Inferior parietal cortex (tissue), 1 donor: ENCODE data around the gene RIBC2.

Experiments
- DNase-seq: peaks from one replicate; pipeline ENCODE4 v3.0.0-alpha.2; 2016; ENCODE audit errors: extremely low spot score

Gene RIBC2

DNA sequence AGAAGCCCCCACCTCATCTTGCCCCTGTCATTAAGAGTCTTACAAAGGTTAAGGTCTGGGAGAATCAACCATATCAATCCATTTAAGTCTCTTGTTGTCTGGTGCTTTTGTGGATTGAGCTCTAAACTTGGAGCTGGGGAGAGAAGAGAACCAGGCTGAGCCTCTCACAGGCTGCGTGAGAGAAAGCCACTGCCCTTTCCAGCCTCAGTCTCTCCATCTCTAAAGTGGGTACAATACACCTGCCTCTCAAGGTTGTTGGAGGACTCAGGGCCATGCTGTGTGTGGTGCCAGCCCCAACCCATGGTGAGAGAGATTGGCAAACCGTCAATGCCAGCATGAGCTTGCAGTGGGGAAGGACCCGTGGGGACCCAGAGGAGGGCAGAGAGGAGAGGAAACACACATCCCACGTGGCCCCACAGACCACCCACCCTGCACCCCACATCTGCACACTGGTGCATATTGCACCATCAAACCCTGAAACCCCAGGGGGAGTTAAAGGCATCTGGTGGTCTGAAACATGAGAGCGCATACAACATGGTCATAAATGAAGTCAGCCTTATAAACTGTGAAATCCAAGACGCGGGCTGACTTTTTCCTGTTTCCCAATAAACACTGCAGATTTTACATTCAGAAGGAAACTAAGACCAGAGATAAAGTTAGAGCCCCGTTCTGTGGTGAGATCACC is 61.7 kb downstream of the RIBC2 start:
- no peak for DNase-seq

DNA sequence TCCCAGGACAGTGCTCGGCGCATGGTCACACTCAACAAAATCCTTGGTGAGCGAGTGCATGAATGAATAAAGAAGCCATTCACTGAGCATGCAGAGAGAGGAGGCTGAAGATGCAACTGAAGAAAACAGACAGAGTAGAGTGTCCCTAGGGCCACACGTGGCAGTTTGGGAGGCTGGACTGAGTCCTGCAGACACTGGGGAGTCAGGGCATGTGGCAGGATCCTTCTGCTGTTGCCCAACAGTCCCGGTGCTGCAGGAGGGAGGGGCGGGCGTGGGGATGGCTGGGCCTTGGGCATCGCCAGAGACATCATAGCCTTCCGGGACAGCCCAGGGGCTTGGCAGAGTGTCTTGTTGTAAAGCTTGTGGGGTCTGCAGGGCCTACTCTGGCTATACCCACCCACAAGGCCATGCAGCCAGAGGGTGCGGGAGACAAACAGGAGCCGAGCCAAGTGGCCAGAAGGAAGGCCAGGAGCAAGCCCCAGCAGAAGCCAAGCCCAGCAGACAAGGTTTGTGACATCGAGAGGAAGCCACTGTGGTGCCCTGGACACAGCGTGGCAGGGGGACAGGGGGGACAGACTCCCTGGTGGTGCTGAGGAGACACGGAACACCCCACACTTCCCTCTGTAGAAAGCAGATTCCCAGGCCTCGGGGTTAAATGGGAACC is 62.5 kb downstream of the RIBC2 start:
- DNase-seq = no peak

DNA sequence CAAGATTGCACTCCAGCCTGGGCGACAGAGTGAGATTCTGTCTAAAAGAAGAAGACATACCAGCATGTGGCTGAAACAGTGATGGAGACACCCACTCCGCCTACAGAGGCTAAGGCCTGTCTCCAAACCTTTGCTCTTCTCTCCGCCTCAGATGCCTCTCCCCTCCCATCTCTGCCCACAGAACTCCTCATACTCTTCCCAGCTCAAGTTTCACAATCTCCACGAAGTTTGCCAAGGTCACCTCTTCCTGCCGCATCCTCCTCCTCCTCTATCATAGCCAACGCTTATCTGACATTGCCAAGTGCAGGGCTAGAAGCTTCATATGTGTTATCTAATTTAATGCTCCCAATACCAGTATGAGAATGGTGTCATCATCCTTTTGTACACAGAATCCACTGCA is 63.3 kb downstream of the RIBC2 start:
- no peak for DNase-seq

- DNase-seq = no peak
Observed at GRCh38 chr22:45477366-45478107, 64.0 kb downstream of the RIBC2 start.

GRCh38 chr22:45478108-45478771 is 64.7 kb downstream of the RIBC2 start:
- no peak for DNase-seq

DNA sequence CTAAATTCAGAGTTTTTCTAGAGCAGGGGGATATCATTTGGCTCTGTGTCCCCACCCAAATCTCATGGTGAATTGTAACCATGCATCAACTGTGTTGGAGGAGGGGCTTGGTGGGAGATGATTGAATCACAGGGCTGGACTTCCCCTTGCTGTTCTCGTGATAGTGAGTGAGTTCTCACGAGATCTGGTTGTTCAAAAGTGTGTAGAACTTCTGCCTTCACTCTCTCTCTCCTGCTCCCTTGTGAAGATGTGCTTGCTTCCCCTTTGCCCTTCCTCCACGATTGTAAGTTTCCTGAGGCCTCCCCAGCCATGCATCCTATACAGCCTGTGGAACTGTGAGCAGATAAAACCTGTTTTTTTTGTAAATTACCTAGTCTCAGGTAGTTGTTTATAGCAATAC is 67.2 kb downstream of the RIBC2 start:
- no peak for DNase-seq

DNA sequence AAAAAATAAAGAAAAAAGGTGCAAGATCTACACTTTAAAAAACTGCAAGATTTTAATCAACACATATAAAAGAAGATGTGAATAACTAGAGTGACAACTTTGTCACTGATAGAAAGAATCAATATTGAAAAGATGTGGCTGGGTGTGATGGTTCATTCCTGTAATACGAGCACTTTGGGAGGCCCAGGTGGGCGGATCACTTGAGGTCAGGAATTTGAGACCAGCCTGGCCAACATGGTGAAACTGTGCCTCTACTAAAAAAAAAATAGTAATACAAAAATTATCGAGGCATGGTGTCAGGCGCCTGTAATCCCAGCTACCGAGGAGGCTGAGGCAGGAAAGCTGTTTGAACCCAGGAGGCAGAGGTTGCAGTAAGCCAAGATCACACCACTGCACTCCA is 68.2 kb downstream of the RIBC2 start:
- DNase-seq = no peak
